A673 (cell line): Measurements from ENCODE around the gene TCF15. TPM values are rescaled to one million over a fixed set of nuclear protein-coding genes. Genes with fewer than 3 reads are reported as not detected.

Experiments used
- BruUV-seq: library from RNA; stranded (reverse); fragments of 400-500 nt; replicated peaks from 2 replicates; lab custom pipeline; 2021; lab: Mats Ljungman, UMichigan
- CTCF ChIA-PET: fragments of 300-600 bp; sonication (Branson Sonifier 250); formaldehyde crosslinking; loops from one replicate; lab custom pipeline; 2022; ENCODE audit warnings: antibody characterized with exemption; lab: Charles Lee
- POLR2A ChIA-PET: fragments of 300-600 bp; sonication (Branson Sonifier 250); formaldehyde crosslinking; loops from one replicate; lab custom pipeline; 2022; ENCODE audit warnings: antibody characterized with exemption; ENCODE audit not compliant: low non-redundant PET; lab: Charles Lee
- DNase-seq: peaks from one replicate; pipeline ENCODE4 v3.0.0-alpha.2; 2015; ENCODE audit warnings: low spot score
- H3K27ac ChIP-seq: fragments of 200-600 bp; sonication (generic); 2 replicates; pipeline ENCODE4 v1.5.1; 2016; ENCODE audit warnings: mixed run types, low read depth, mild to moderate bottlenecking, mixed read lengths, antibody characterized with exemption, low read length; ENCODE audit not compliant: poor library complexity, severe bottlenecking
- H3K27me3 ChIP-seq: fragments of 200-600 bp; sonication (generic); replicated peaks from 2 replicates; pipeline ENCODE4 v1.6.1; 2017; ENCODE audit warnings: mixed run types, low read depth, mild to moderate bottlenecking, mixed read lengths, antibody characterized with exemption, low read length; ENCODE audit not compliant: insufficient read depth, poor library complexity
- H3K36me3 ChIP-seq: fragments of 200-600 bp; sonication (generic); 2 replicates; pipeline ENCODE4 v1.6.1; 2016; ENCODE audit warnings: mixed run types, mild to moderate bottlenecking, mixed read lengths, antibody characterized with exemption, low read length; ENCODE audit not compliant: insufficient read depth, poor library complexity, severe bottlenecking
- H3K4me1 ChIP-seq: fragments of 200-600 bp; sonication (generic); 2 replicates; pipeline ENCODE4 v1.6.1; 2017; ENCODE audit warnings: mixed run types, mild to moderate bottlenecking, mixed read lengths, antibody characterized with exemption, low read length; ENCODE audit not compliant: insufficient read depth, poor library complexity, severe bottlenecking
- H3K4me3 ChIP-seq: fragments of 200-600 bp; sonication (generic); 2 replicates; pipeline ENCODE4 v1.5.1; 2016; ENCODE audit warnings: low read depth, mixed run types, mild to moderate bottlenecking, mixed read lengths, low read length; ENCODE audit not compliant: poor library complexity, severe bottlenecking
- H3K9me3 ChIP-seq: fragments of 200-600 bp; sonication (generic); 2 replicates; pipeline ENCODE4 v1.6.1; 2016; ENCODE audit warnings: mixed run types, low read depth, mild to moderate bottlenecking, mixed read lengths, antibody characterized with exemption, low read length; ENCODE audit not compliant: poor library complexity, severe bottlenecking
- CTCF ChIP-seq: fragments of 300-800, 200-600 bp; sonication (generic); conservative IDR thresholded peaks from 2 replicates; pipeline ENCODE4 v1.5.1; 2017; ENCODE audit warnings: low read depth, mild to moderate bottlenecking, antibody characterized with exemption, low read length, moderate library complexity, mixed read lengths
- EZH2 ChIP-seq: fragments of 200-600 bp; sonication (generic); IDR thresholded peaks from 2 replicates; pipeline ENCODE4 v1.6.1; 2017; ENCODE audit warnings: borderline replicate concordance, low read depth, mild to moderate bottlenecking, mixed read lengths, antibody characterized with exemption, low read length; ENCODE audit not compliant: poor library complexity, severe bottlenecking
- intact Hi-C: fragments of 100-400 bp; cut with micrococcal nuclease; formaldehyde crosslinking; loops from one replicate; pipeline ENCODE4 v1.10.0; 2022; ENCODE audit not compliant: unreplicated experiment
- total RNA-seq: library from RNA; stranded (reverse); gene quantifications from 2 replicates; pipeline ENCODE4 v1.2.3, GENCODE V29; 2021

Gene TCF15
- total RNA-seq, 1 experiment from 2014 or later, result 0.24 TPM

DNA sequence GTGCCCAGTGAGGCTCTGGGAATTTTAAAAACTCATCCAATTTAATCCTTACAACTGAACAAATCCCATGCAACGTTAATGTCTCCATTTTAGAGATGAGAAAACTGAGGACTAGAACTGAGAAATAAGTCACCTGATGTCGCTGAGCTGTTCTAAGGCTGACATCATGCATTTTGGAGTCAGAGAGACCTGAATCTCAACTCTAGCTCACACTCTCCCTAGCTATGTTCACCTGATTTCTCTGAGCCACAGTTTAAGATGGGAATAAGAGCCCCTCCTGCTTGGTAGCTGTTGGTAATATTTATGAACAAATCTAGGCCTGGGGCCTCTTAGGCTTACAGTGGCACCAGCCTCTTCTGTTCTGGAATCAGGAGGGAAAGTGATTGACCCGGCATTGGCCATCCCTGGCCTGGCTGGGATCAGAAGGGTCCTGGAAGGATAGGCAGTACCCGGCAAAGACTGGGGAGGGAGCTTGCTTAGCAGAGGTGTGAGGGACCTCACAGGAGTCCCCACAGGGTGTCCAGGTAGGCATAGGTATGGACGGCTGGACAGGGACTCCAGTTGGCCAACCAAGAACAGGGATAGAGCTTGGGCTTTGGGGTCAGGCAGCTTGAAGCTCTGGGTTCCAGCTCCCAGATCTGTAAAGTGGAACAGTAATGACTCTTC, 47.7 kb downstream of the TCF15 start:
- POLR2A ChIA-PET, result no interaction called here
- DNase-seq, result no peak
- BruUV-seq, result no TSS peak
- Histone ChIP-seq H3K27ac (no peak overlapping the region), H3K4me3 (no peak overlapping the region), H3K27me3 (no peaks in the 10 kb centered on the region), H3K4me1 (no peaks in the 10 kb centered on the region), H3K9me3 (no peaks in the 10 kb centered on the region), H3K36me3 (no peaks in the 10 kb centered on the region)
- intact Hi-C loops, result no loop called here
- TF ChIP-seq CTCF (no peak), EZH2 (no peak)
- CTCF ChIA-PET, result interaction anchor here (0.5 to 2.5 kb wide), 3 partner anchors 83 to 177 kb away, joined by 3 to 22 read pairs (median 10); no protein-coding TSS in a partner anchor

DNA sequence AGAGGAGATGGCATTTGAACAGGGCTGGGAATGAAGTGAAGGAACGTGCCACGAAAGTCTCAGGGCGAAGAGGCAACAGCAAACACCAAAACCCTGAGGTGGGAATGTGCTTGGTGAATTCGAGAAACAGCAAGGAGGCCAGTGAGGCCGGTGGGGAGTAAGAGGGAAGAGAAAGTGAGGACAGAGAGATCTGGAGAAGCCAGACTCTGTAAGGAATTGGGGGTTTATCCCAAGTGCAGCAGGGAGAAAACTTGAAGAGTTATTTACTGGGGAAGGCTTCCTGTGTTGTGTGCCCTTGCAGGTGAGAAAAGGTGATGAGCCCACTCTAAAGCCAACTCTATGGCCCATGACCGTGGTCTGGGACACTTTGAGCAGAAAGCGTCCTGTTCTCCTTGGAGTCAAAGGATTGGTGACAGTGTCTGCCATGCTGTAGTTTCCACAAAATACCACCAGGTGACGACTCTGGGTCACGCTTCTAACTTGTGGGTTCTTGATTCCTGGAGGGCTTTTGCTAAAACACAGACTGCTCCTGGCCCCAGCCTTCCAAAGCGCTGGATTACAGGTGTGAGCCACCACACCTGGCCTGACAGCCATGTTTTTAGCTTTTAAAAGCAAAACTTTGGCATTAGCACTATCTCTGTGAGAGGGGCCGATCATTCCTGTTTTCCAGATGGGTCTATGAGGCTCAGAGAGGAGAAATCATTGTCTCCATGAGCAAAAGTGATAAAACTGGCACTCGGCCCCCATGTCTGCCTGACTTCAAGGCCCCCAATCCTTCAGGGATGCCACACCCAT, 48.5 kb downstream of the TCF15 start:
- Histone ChIP-seq H3K4me3 (no peak overlapping the region), H3K36me3 (no peaks in the 10 kb centered on the region), H3K4me1 (no peaks in the 10 kb centered on the region), H3K27ac (no peak overlapping the region), H3K9me3 (no peaks in the 10 kb centered on the region), H3K27me3 (no peaks in the 10 kb centered on the region)
- CTCF ChIA-PET, result interaction anchor here (1.2 to 2.5 kb wide), 4 partner anchors 84 to 177 kb away, joined by 6 to 22 read pairs (median 10); no protein-coding TSS in a partner anchor
- TF ChIP-seq EZH2 (no peak), CTCF (peak; percentile 89)
- POLR2A ChIA-PET, result no interaction called here
- peak; percentile 80 for DNase-seq
- BruUV-seq, result no TSS peak
- intact Hi-C loops, result loop anchor here (1.0 kb wide), 2 partner anchors 84 to 177 kb away; no protein-coding TSS in a partner anchor

- Histone ChIP-seq H3K27ac (no peak overlapping the region), H3K4me3 (no peak overlapping the region), H3K4me1 (peaks cover 4% of the 10 kb centered on the region), H3K27me3 (no peaks in the 10 kb centered on the region), H3K36me3 (no peaks in the 10 kb centered on the region), H3K9me3 (no peaks in the 10 kb centered on the region)
- ChIA-PET CTCF (interaction anchor here (1.2 to 1.3 kb wide), 2 partner anchors 85 to 178 kb away, joined by 6 to 10 read pairs; no protein-coding TSS in a partner anchor), POLR2A (no interaction called here)
- DNase-seq, result no peak
- no TSS peak for BruUV-seq
- intact Hi-C loops, result loop anchor here (1.0 kb wide), 2 partner anchors 85 to 178 kb away; no protein-coding TSS in a partner anchor
- TF ChIP-seq CTCF (no peak), EZH2 (no peak)
These were observed 49.4 kb downstream of the TCF15 start for GRCh38 chr20:560680-561079.
